H9 (cell line): Measurements from ENCODE around the gene EDC3. TPM values are rescaled to one million over a fixed set of nuclear protein-coding genes. Genes with fewer than 3 reads are reported as not detected.

Experiments used
- DNase-seq: peaks from one replicate; pipeline ENCODE4 v3.0.0-alpha.2; 2017
- H2AFZ ChIP-seq: one replicate; pipeline ENCODE4 v1.6.1; 2013; ENCODE audit warnings: mild to moderate bottlenecking, low read length, control low read depth, moderate library complexity
- H2AK5ac ChIP-seq: 2 replicates; pipeline ENCODE4 v1.6.1; 2013; ENCODE audit warnings: low read length, control low read depth, mixed read lengths; ENCODE audit not compliant: insufficient read length
- H2BK120ac ChIP-seq: one replicate; pipeline ENCODE4 v1.6.1; 2013; ENCODE audit warnings: low read depth, mild to moderate bottlenecking, low read length, control low read depth, inconsistent platforms; ENCODE audit not compliant: poor library complexity, severe bottlenecking
- H2BK12ac ChIP-seq: 2 replicates; pipeline ENCODE4 v1.6.1; 2013; ENCODE audit warnings: low read length, control low read depth, mixed read lengths, low read depth; ENCODE audit not compliant: insufficient read length
- H2BK15ac ChIP-seq: 2 replicates; pipeline ENCODE4 v1.6.1; 2013; ENCODE audit warnings: low read depth, low read length, control low read depth
- H2BK20ac ChIP-seq: one replicate; pipeline ENCODE4 v1.6.1; 2013; ENCODE audit warnings: low read depth, mild to moderate bottlenecking, low read length, control low read depth, inconsistent platforms; ENCODE audit not compliant: poor library complexity, severe bottlenecking
- H2BK5ac ChIP-seq: 2 replicates; pipeline ENCODE4 v1.6.1; 2013; ENCODE audit warnings: low read length, control low read depth, mixed read lengths; ENCODE audit not compliant: insufficient read length
- H3K14ac ChIP-seq: 2 replicates; pipeline ENCODE4 v1.6.1; 2013; ENCODE audit warnings: low read length, control low read depth; ENCODE audit not compliant: insufficient read depth
- H3K18ac ChIP-seq: 2 replicates; pipeline ENCODE4 v1.6.1; 2013; ENCODE audit warnings: low read depth, mild to moderate bottlenecking, mixed read lengths, low read length, control low read depth; ENCODE audit not compliant: insufficient read length
- H3K23ac ChIP-seq: 2 replicates; pipeline ENCODE4 v1.6.1; 2013; ENCODE audit warnings: low read length, control low read depth, mixed read lengths, low read depth; ENCODE audit not compliant: insufficient read length
- H3K23me2 ChIP-seq: 2 replicates; pipeline ENCODE4 v1.6.1; 2013; ENCODE audit warnings: low read depth, mild to moderate bottlenecking, mixed read lengths, low read length, control low read depth; ENCODE audit not compliant: insufficient read length, poor library complexity, severe bottlenecking
- H3K27ac ChIP-seq: 2 replicates; pipeline ENCODE4 v1.5.1; 2013; ENCODE audit warnings: low read length, control low read depth, mixed read lengths, low read depth; ENCODE audit not compliant: insufficient read length
- H3K27me3 ChIP-seq: 2 replicates; pipeline ENCODE4 v1.6.1; 2013; ENCODE audit warnings: low read length, control low read depth, inconsistent platforms; ENCODE audit not compliant: insufficient read depth
- H3K4ac ChIP-seq: 2 replicates; pipeline ENCODE4 v1.6.1; 2013; ENCODE audit warnings: low read depth, mild to moderate bottlenecking, control low read depth, inconsistent platforms, low read length, moderate library complexity
- H3K4me1 ChIP-seq: 2 replicates; pipeline ENCODE4 v1.6.1; 2013; ENCODE audit warnings: low read length, control low read depth, inconsistent platforms; ENCODE audit not compliant: insufficient read depth
- H3K4me2 ChIP-seq: 2 replicates; pipeline ENCODE4 v1.6.1; 2013; ENCODE audit warnings: low read length, control low read depth, mixed read lengths; ENCODE audit not compliant: insufficient read length, insufficient read depth
- H3K56ac ChIP-seq: 2 replicates; pipeline ENCODE4 v1.6.1; 2013; ENCODE audit warnings: low read depth, mild to moderate bottlenecking, mixed read lengths, low read length, control low read depth; ENCODE audit not compliant: insufficient read length
- H3K79me1 ChIP-seq: 2 replicates; pipeline ENCODE4 v1.6.1; 2013; ENCODE audit warnings: low read depth, mild to moderate bottlenecking, moderate library complexity, low read length, control low read depth, inconsistent platforms; ENCODE audit not compliant: insufficient read depth, poor library complexity, severe bottlenecking
- H3K79me2 ChIP-seq: 2 replicates; pipeline ENCODE4 v1.6.1; 2013; ENCODE audit warnings: low read length, control low read depth, inconsistent platforms; ENCODE audit not compliant: insufficient read depth
- H3K9ac ChIP-seq: 2 replicates; pipeline ENCODE4 v1.6.1; 2013; ENCODE audit warnings: low read length, control low read depth, mixed read lengths; ENCODE audit not compliant: insufficient read length; ENCODE audit errors: extremely low read depth
- H3K9me3 ChIP-seq: one replicate; pipeline ENCODE4 v1.6.1; 2013; ENCODE audit warnings: low read depth, low read length, inconsistent platforms; ENCODE audit not compliant: control insufficient read depth
- H3T11ph ChIP-seq: one replicate; pipeline ENCODE4 v1.6.1; 2013; ENCODE audit warnings: mild to moderate bottlenecking, low read length, control low read depth, inconsistent platforms
- H4K20me1 ChIP-seq: one replicate; pipeline ENCODE4 v1.6.1; 2013; ENCODE audit not compliant: control insufficient read depth, insufficient read length, insufficient read depth
- H4K5ac ChIP-seq: 2 replicates; pipeline ENCODE4 v1.6.1; 2013; ENCODE audit warnings: low read depth, mild to moderate bottlenecking, mixed read lengths, low read length, control low read depth; ENCODE audit not compliant: insufficient read length
- H4K8ac ChIP-seq: replicated peaks from 2 replicates; pipeline ENCODE4 v1.6.1; 2013; ENCODE audit warnings: low read length, control low read depth, mixed read lengths, low read depth; ENCODE audit not compliant: insufficient read length
- H4K91ac ChIP-seq: 2 replicates; pipeline ENCODE4 v1.6.1; 2013; ENCODE audit warnings: low read depth, mild to moderate bottlenecking, moderate library complexity, mixed read lengths, low read length, control low read depth; ENCODE audit not compliant: insufficient read length
- H3K27ac Mint-ChIP-seq, 3 experiments: 2 replicates in 2 of 3; 3 replicates in 1 of 3; pipeline ENCODE4 v1.8.0; 2020 to 2021; ENCODE audit warnings: mixed read lengths in 3 of 3, mild to moderate bottlenecking in 1 of 3, moderate library complexity in 1 of 3
- H3K27me3 Mint-ChIP-seq: 2 replicates; pipeline ENCODE4 v1.8.0; 2021; ENCODE audit warnings: low read depth, mild to moderate bottlenecking, moderate library complexity, mixed read lengths
- H3K36me3 Mint-ChIP-seq, 3 experiments: 2 replicates in 2 of 3; 3 replicates in 1 of 3; pipeline ENCODE4 v1.8.0; 2020 to 2021; ENCODE audit warnings: low read depth in 3 of 3, mixed read lengths in 3 of 3; ENCODE audit not compliant: insufficient read depth in 1 of 3
- H3K4me1 Mint-ChIP-seq, 2 experiments: 2 replicates each; pipeline ENCODE4 v1.8.0; 2020; ENCODE audit warnings: mixed read lengths in 2 of 2
- H3K4me3 Mint-ChIP-seq, 2 experiments: 2 replicates in 1 of 2; 3 replicates in 1 of 2; pipeline ENCODE4 v1.8.0; 2020 to 2021; ENCODE audit warnings: mild to moderate bottlenecking in 2 of 2, mixed read lengths in 2 of 2, moderate library complexity in 1 of 2
- H3K9me3 Mint-ChIP-seq, 2 experiments: 2 replicates in 1 of 2; 3 replicates in 1 of 2; pipeline ENCODE4 v1.8.0; 2020; ENCODE audit warnings: mild to moderate bottlenecking in 2 of 2, mixed read lengths in 2 of 2, moderate library complexity in 1 of 2
- WGBS: extraction: QIAGEN DNeasy Blood & Tissue Kit; methylation state at CpG from one replicate; pipeline ENCODE4 v1.1.7; 2013; ENCODE audit warnings: missing lambda C conversion rate, low lambda C conversion rate, mixed read lengths; ENCODE audit not compliant: insufficient read length; ENCODE audit errors: extremely low coverage; 5-methylcytosine and 5-hydroxymethylcytosine counted together
- total RNA-seq: library from RNA; stranded (reverse); gene quantifications from 2 replicates; pipeline ENCODE4 v1.2.1, GENCODE V29; 2021
- TF ChIP-seq, protein P1 (sequence below): fragments of 200-600 bp; sonication (generic); conservative IDR thresholded peaks from 3 replicates; pipeline ENCODE4 v1.8.0; 2021; ENCODE audit warnings: antibody characterized with exemption, mild to moderate bottlenecking

EDC3 gene
- total RNA-seq, 1 experiment from 2014 or later: 60.5 TPM

DNA sequence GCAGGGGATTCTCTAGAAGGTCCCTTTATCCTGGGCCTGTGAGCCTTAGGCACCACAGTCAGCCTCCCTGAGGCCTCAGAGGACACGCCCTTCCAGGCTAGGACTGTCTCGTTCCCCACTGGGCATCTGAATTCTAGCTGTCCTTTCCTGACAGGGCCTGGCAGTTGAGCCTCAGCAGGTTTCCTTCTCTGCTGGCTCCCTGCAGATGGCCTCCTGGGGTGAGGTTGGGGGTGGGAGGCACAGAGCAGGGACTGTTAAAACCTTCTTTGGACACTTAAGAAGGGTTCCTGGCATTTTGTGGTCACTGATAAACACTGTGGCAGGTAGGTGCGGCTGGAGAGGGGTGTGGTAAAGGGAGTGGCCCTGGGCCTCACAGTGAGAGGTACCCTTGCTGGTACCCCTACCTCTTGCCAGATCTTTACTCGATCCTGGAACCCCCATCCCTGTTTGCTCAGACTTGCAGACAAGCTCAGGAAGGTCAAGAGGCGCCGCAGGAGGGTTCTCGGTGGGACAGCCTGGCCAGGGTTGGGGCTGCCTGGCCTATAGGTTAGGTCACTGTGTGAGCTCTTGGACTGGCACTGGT lies 71.7 kb downstream of the EDC3 start:
- no peaks in the 10 kb centered on the region for H3K9me3 Mint-ChIP-seq
- Histone ChIP-seq H3K9me3 (no peaks in the 10 kb centered on the region), H3K23me2 (no peaks in the 10 kb centered on the region), H3K27me3 (no peaks in the 10 kb centered on the region), H2BK20ac (no peak overlapping the region), H2BK15ac (no peak overlapping the region), H3K4ac (no peak overlapping the region), H4K5ac (no peak overlapping the region), H2BK120ac (no peak overlapping the region), H3K79me1 (peaks cover 3% of the 10 kb centered on the region), H4K91ac (no peak overlapping the region), H3T11ph (no peak overlapping the region), H3K4me1 (no peaks in the 10 kb centered on the region), H3K4me2 (no peak overlapping the region), H3K27ac (no peak overlapping the region), H4K20me1 (no peaks in the 10 kb centered on the region), H2AK5ac (no peak overlapping the region), H2AFZ (no peak overlapping the region), H3K18ac (no peak overlapping the region), H3K14ac (no peak overlapping the region), H3K79me2 (no peaks in the 10 kb centered on the region; the same call in 1 of the 2 replicates), H4K8ac (no peak overlapping the region), H3K9ac (no peak overlapping the region), H3K56ac (no peak overlapping the region), H2BK5ac (no peak overlapping the region), H2BK12ac (no peak overlapping the region), H3K23ac (no peak overlapping the region)
- DNase-seq: no peak
- no peak overlapping the region; a peak in 1 of 7 replicates for H3K27ac Mint-ChIP-seq
- no peak overlapping the region for H3K4me3 Mint-ChIP-seq
- H3K4me1 Mint-ChIP-seq: peaks cover 9 to 12% of the 10 kb centered on the region in 2 experiments
- TF ChIP-seq, protein P1, sequence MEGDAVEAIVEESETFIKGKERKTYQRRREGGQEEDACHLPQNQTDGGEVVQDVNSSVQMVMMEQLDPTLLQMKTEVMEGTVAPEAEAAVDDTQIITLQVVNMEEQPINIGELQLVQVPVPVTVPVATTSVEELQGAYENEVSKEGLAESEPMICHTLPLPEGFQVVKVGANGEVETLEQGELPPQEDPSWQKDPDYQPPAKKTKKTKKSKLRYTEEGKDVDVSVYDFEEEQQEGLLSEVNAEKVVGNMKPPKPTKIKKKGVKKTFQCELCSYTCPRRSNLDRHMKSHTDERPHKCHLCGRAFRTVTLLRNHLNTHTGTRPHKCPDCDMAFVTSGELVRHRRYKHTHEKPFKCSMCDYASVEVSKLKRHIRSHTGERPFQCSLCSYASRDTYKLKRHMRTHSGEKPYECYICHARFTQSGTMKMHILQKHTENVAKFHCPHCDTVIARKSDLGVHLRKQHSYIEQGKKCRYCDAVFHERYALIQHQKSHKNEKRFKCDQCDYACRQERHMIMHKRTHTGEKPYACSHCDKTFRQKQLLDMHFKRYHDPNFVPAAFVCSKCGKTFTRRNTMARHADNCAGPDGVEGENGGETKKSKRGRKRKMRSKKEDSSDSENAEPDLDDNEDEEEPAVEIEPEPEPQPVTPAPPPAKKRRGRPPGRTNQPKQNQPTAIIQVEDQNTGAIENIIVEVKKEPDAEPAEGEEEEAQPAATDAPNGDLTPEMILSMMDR: no peak
- no CpG with 5 or more reads among the region's 7 CpGs for WGBS
- peaks cover 63 to 98% (median 97%) of the 10 kb centered on the region in 3 experiments; a peak in 6 of 7 replicates for H3K36me3 Mint-ChIP-seq
- H3K27me3 Mint-ChIP-seq: no peaks in the 10 kb centered on the region; the same call in 1 of the 2 replicates
